WTC11 (cell line): Measurements from ENCODE around the gene IRF2BP1.

ENCODE experiments used
- ATF1 ChIP-seq: sonication (generic); formaldehyde crosslinking; IDR thresholded peaks from 2 replicates; pipeline ENCODE4 v1.8.1; 2023; ENCODE audit warnings: mild to moderate bottlenecking, moderate library complexity, missing genetic modification reagents
- CTCF ChIP-seq: fragments of 200-600 bp; IDR thresholded peaks from 2 replicates; pipeline ENCODE4 v1.8.0; 2022; ENCODE audit warnings: antibody characterized with exemption
- ELF4 ChIP-seq: sonication (generic); formaldehyde crosslinking; IDR thresholded peaks from 2 replicates; pipeline ENCODE4 v1.8.1; 2022; ENCODE audit warnings: low read depth, mild to moderate bottlenecking, moderate library complexity, missing genetic modification reagents
- FOXK1 ChIP-seq: sonication (generic); formaldehyde crosslinking; IDR thresholded peaks from 2 replicates; pipeline ENCODE4 v1.8.0; 2022; ENCODE audit warnings: mild to moderate bottlenecking, moderate library complexity, missing genetic modification reagents
- JUN ChIP-seq: sonication (generic); formaldehyde crosslinking; IDR thresholded peaks from 2 replicates; pipeline ENCODE4 v1.8.0; 2023; ENCODE audit warnings: mild to moderate bottlenecking, missing genetic modification reagents
- MAX ChIP-seq: sonication (generic); formaldehyde crosslinking; IDR thresholded peaks from 2 replicates; pipeline ENCODE4 v1.8.0; 2022; ENCODE audit warnings: mild to moderate bottlenecking, missing genetic modification reagents
- NR2C2 ChIP-seq: sonication (generic); formaldehyde crosslinking; IDR thresholded peaks from 2 replicates; pipeline ENCODE4 v1.8.0; 2022; ENCODE audit warnings: mild to moderate bottlenecking, missing genetic modification reagents
- RELA ChIP-seq: sonication (generic); formaldehyde crosslinking; IDR thresholded peaks from 2 replicates; pipeline ENCODE4 v1.8.1; 2022; ENCODE audit warnings: missing genetic modification reagents, mild to moderate bottlenecking, borderline replicate concordance
- TCF7 ChIP-seq: sonication (generic); formaldehyde crosslinking; IDR thresholded peaks from 2 replicates; pipeline ENCODE4 v1.8.0; 2022; ENCODE audit warnings: mild to moderate bottlenecking, low read depth, missing genetic modification reagents, moderate library complexity
- TEAD1 ChIP-seq: sonication (generic); formaldehyde crosslinking; IDR thresholded peaks from 2 replicates; pipeline ENCODE4 v1.8.0; 2022; ENCODE audit warnings: mild to moderate bottlenecking, missing genetic modification reagents
- TEAD4 ChIP-seq: sonication (generic); formaldehyde crosslinking; IDR thresholded peaks from 2 replicates; pipeline ENCODE4 v1.8.0; 2022; ENCODE audit warnings: mild to moderate bottlenecking, missing genetic modification reagents
- TF ChIP-seq, protein P1 (sequence below): sonication (generic); formaldehyde crosslinking; IDR thresholded peaks from 2 replicates; pipeline ENCODE4 v1.8.1; 2022; ENCODE audit warnings: mild to moderate bottlenecking, missing genetic modification reagents, moderate library complexity, borderline replicate concordance
- TF ChIP-seq, protein P2 (sequence below): fragments of 250-450 bp; sonication (Bioruptor Pico); IDR thresholded peaks from 2 replicates; pipeline ENCODE4 v2.1.2; 2022; ENCODE audit warnings: mild to moderate bottlenecking, moderate library complexity

- no peak for TF ChIP-seq FOXK1 (CRISPR knock-in tag)
- no peak for TF ChIP-seq CTCF
- TF ChIP-seq TCF7 (CRISPR knock-in tag): no peak
- TF ChIP-seq TEAD1: no peak
- TF ChIP-seq, protein P1, sequence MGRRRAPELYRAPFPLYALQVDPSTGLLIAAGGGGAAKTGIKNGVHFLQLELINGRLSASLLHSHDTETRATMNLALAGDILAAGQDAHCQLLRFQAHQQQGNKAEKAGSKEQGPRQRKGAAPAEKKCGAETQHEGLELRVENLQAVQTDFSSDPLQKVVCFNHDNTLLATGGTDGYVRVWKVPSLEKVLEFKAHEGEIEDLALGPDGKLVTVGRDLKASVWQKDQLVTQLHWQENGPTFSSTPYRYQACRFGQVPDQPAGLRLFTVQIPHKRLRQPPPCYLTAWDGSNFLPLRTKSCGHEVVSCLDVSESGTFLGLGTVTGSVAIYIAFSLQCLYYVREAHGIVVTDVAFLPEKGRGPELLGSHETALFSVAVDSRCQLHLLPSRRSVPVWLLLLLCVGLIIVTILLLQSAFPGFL (CRISPR knock-in tag): no peak
- TF ChIP-seq MAX (CRISPR knock-in tag): no peak
- TF ChIP-seq, protein P2, sequence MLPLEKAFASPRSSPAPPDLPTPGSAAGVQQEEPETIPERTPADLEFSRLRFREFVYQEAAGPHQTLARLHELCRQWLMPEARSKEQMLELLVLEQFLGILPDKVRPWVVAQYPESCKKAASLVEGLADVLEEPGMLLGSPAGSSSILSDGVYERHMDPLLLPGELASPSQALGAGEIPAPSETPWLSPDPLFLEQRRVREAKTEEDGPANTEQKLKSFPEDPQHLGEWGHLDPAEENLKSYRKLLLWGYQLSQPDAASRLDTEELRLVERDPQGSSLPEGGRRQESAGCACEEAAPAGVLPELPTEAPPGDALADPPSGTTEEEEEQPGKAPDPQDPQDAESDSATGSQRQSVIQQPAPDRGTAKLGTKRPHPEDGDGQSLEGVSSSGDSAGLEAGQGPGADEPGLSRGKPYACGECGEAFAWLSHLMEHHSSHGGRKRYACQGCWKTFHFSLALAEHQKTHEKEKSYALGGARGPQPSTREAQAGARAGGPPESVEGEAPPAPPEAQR (CRISPR knock-in tag): no peak
- no peak for TF ChIP-seq RELA (CRISPR knock-in tag)
- no peak for TF ChIP-seq JUN (CRISPR knock-in tag)
- no peak for TF ChIP-seq TEAD4 (CRISPR knock-in tag)
- TF ChIP-seq ATF1 (CRISPR knock-in tag): no peak
- no peak for TF ChIP-seq ELF4
- TF ChIP-seq NR2C2 (CRISPR knock-in tag): no peak
These were observed 19.1 kb upstream of the IRF2BP1 start for GRCh38 chr19:45905011-45905410.
